NCI-H1092 treated with DMSO at 0.1 percent for 48 hours (cell line): Measurements from ENCODE around the gene COL23A1.
"Not testable (repeated sequence)": the region's sequence is repeated elsewhere in the genome, so short reads cannot be mapped to it uniquely, and the experiment has no call there.

Source experiments
- DNase-seq: peaks from one replicate; lab custom pipeline; 2025; lab: John Stamatoyannopoulos, UW

The COL23A1 gene

GRCh38 chr5:178259623-178260536 lies 330.3 kb downstream of the COL23A1 start:
- no peak for DNase-seq

GRCh38 chr5:178257650-178258049 lies 332.5 kb downstream of the COL23A1 start:
- DNase-seq, result no peak

DNA sequence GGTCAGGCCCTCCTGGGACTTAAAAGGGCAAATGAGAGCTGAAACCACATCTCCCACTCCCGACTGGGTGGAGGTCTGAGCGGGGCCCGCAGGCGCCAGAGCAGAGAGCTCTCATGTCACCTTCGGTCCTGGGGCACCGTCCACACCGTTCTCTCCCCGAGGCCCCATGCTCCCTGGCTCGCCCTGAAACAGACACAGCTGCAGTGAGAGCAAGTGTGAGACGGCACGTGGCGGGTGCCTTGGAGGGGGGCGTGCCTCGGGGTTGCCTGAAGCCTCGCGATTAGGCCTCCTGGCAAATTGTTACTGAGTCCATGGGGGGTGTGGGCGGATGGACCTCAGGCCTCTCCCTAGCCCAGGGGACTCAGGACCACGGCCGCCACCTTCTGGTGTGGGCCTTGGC lies 333.4 kb downstream of the COL23A1 start:
- DNase-seq, result no peak

DNA sequence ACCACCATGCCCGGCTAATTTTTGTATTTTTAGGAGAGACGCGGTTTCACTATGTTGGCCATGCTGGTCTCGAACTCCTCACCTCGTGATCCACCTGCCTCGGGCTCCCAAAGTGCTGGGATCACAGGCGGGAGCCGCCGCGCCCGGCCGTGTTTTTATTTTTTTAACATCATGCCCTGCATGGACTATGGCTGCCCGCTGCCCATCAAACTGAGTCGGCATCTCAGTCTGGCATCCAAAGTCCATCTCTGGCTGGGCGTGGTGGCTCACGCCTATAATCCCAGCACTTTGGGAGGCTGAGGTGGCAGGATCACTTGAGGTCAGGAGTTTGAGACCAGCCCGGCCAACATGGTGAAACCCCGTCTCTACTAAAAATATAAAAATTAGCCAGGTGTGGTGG lies 336.6 kb downstream of the COL23A1 start:
- not testable (repeated sequence) for DNase-seq

GRCh38 chr5:178252258-178252657 lies 337.9 kb downstream of the COL23A1 start:
- no peak for DNase-seq

- DNase-seq, result no peak
Observed at GRCh38 chr5:178250263-178250662, 339.9 kb downstream of the COL23A1 start.

GRCh38 chr5:178249191-178249989 lies 340.8 kb downstream of the COL23A1 start:
- no peak for DNase-seq

DNA sequence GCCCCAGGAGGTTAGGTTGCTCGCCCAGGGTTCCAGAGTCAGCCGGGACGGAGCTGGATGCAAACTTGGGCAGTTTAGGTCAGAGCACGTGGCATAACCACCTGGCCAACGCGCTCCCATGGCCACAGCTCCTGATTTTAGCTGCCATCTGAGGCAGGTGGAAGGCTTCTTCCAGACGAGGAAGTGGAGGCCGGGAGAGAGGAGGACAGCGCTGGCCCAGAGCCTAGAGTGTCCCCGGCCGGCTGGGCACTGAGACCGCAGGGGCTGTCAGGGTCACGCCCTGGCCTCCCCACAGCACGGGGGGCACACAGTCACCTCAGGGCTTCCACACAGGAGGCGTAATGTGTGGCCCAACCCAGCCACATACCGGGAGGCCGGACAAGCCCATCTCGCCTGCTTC lies 341.4 kb downstream of the COL23A1 start:
- DNase-seq, result no peak

DNA sequence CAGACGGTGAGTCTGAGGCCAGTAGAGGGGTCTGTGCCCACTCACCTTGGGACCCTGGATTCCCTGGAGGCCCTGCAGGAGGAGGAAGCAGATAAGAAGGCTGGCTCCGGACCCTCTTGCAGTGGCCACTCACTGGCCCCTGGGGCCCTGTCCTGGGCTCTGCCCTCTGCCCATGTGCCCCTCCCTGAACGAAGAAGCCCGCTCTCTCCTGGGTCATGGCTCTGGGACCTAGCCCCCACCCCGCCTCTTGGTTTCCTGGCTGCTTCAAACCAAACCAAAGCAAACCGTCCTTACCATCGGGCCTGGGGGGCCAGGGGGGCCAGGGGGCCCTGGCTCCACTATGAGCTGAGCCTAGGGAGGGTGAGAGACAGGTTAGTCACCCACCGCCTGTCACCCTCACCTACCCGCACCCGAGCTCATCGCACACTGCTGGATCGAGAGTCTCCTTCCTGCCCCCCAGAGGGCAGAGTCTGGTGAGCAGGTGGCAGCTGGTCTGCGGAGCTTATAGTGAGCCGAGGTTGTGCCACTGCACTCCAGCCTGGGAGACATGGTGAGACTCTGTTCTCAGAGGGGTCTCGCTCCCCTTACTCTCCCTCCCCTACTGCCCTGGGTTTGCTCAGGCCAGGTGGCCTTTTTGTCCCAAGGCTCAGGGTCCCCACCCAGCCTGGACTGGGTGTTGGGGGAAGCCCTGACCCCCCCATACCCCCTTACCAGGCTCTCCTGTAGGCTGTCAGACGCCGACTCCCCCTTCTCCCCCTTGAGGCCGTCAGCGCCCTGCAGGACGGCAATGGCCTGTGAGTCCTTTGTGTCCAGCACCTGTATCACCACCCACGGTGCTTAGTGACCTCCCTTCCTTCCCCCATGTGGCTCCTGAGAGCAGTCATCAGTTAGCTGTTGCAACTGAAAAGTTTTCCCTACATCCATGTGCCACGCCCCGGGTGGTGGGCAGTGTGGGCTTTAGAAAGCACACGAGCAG lies 342.4 kb downstream of the COL23A1 start:
- no peak for DNase-seq

GRCh38 chr5:178246624-178247279 lies 343.4 kb downstream of the COL23A1 start:
- DNase-seq, result no peak

- DNase-seq, result no peak
Observed at GRCh38 chr5:178245389-178245788, 344.8 kb downstream of the COL23A1 start.

- no peak for DNase-seq
Observed at GRCh38 chr5:178244576-178244975, 345.6 kb downstream of the COL23A1 start.

DNA sequence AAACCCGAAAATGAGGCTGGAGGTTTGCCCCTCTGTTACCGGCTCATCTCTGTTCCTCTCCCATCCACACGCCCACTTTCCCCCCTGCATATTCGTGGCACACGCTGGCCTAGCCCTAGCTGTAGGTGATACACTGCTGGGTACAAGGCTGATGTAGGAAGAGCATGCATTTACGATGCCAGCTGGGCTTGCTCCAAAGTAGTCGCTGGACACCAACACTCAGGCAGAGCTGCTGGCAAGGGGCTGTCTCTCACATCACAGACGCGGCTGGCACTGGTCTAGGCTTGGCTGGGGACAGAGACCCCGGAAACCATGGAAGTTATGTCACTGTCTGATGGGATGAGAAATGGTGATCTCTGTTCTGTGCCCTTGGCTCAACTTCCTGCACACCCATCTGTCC lies 347.8 kb downstream of the COL23A1 start:
- DNase-seq, result no peak

DNA sequence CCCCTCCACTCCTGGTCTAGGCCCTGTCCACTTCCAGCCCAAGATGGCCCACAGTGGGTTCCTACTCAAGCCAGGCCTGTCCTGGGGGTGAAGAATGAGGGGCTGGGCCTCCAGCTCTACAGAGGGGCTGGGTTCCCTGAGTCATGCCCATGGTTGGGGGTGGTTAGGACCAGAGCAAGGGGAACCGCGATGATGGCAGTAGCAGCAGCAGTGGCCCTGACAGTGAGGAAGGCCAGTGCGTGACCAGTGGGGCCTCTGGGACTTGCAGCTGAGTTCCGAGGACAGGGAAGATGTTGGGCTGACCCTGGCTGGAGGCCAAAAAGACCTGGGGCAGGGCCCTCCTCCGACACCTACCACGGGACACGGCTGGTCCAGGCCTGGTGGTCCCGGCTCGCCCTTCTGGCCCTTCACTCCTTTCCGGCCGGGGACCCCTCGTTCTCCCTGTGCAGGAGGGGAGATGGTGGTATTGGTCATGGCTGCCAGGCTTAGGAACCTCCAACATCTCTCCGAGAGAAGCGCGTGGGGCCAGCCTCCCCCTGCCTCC lies 348.4 kb downstream of the COL23A1 start:
- DNase-seq, result no peak

GRCh38 chr5:178241231-178241663 lies 348.9 kb downstream of the COL23A1 start:
- DNase-seq, result no peak

GRCh38 chr5:178240766-178241165 lies 349.4 kb downstream of the COL23A1 start:
- DNase-seq, result no peak

GRCh38 chr5:178240341-178240741 lies 349.9 kb downstream of the COL23A1 start:
- no peak for DNase-seq

GRCh38 chr5:178239626-178240301 lies 350.4 kb downstream of the COL23A1 start:
- not testable (repeated sequence) for DNase-seq

DNA sequence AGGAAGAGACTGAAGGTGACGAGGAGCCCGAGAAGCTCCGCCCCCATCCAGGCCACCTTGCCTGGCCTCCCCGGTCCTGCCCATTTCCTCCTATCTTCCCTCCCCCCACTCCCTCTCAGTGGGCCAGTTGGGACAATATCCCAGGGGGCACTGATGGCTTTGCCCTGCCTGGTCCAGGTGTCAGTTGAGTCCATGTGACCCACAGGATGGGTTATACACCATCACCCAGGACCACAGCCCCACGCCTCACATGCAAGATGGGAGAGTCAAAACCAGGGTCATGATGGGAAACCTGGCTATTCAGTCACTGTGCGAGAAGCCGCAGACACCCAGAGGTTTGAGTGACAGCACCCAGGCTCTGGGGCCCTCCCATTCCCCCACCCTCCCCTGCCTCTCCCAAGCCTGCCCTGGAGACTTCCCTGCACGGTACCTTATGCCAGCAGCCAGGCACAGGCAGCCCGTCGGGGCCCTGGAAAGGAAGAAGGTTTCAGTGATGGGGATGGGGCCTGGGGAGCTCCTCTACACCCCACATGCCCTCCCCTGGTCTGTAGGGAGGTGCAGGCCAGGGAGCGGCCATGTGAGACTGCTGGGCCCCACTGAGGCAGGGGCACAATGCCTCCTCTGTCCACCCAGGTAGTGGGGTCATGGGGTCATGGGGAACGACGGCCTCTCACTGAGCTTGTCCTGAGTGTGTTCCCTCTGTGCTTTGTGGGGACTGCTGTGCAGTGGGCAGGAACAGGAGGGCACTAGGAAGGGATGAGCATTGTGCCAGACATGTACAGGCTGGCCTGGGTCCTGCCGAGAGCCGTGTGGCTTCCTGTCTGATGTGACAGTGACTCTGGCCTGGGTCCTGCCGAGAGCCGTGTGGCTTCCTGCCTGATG lies 351.2 kb downstream of the COL23A1 start:
- DNase-seq, result no peak

DNA sequence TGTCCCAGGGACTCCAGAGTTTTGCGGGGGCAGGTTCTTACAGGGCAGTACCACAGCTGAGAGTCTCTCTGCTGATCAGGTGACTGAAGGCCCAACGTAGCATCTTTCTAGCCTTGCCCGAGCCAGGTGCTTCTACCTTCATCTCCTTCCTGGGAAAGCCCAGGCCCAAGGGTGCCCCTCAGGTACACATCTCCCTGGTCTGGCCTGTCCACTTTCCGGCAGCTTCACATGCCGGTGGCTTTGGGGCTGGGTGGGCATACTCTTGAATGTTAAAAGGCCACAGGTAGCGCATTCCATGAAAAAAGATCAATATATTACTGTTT lies 351.9 kb downstream of the COL23A1 start:
- no peak for DNase-seq
